NCI-H2171 (cell line): ENCODE data around the gene TRIP11.

Experiments
- DNase-seq: peaks from one replicate; lab custom pipeline; 2025; lab: John Stamatoyannopoulos, UW

The TRIP11 gene

GRCh38 chr14:91918186-91918883 is 121.5 kb downstream of the TRIP11 start:
- no peak for DNase-seq
